HepG2 (cell line): ENCODE results near the gene LUZP1. TPM values are rescaled to one million over a fixed set of nuclear protein-coding genes. Genes with fewer than 3 reads are reported as not detected.

Experiments used
- ARNT ChIP-seq: fragments of 450-650 bp; IDR thresholded peaks from 2 replicates; pipeline ENCODE4 v1.6.1; 2017
- CEBPB ChIP-seq: IDR thresholded peaks from 2 replicates; pipeline ENCODE4 v1.6.1; 2011; ENCODE audit warnings: low read depth, low read length, improper control_type of control experiment, borderline replicate concordance
- MAFG ChIP-seq: sonication (generic); formaldehyde crosslinking; IDR thresholded peaks from 2 replicates; pipeline ENCODE4 v1.5.1; 2020; ENCODE audit warnings: mild to moderate bottlenecking, missing genetic modification reagents
- PPARG ChIP-seq: conservative IDR thresholded peaks from 2 replicates; pipeline ENCODE4 v1.6.1; 2016; ENCODE audit warnings: missing biosample characterization, missing genetic modification reagents
- PRMT3 ChIP-seq: sonication (generic); formaldehyde crosslinking; IDR thresholded peaks from 2 replicates; pipeline ENCODE4 v1.8.1; 2022; ENCODE audit warnings: low read depth, mild to moderate bottlenecking, moderate library complexity, missing genetic modification reagents, borderline replicate concordance
- RBAK ChIP-seq: sonication (generic); formaldehyde crosslinking; IDR thresholded peaks from 2 replicates; pipeline ENCODE4 v1.5.1; 2020; ENCODE audit warnings: mild to moderate bottlenecking, missing genetic modification reagents
- RBFOX2 ChIP-seq: fragments of 200-400 bp; formaldehyde crosslinking; IDR thresholded peaks from 2 replicates; pipeline ENCODE4 v1.6.1; 2017; ENCODE audit warnings: low read depth, mild to moderate bottlenecking, low read length
- SAFB2 ChIP-seq: sonication (generic); formaldehyde crosslinking; IDR thresholded peaks from 2 replicates; pipeline ENCODE4 v1.5.1; 2020; ENCODE audit warnings: missing genetic modification reagents, low read depth, mild to moderate bottlenecking, borderline replicate concordance
- U2AF1 ChIP-seq: fragments of 200-400 bp; formaldehyde crosslinking; optimal IDR thresholded peaks from 2 replicates; pipeline ENCODE3; 2017; ENCODE audit warnings: mild to moderate bottlenecking, low read depth, low read length
- ZEB1 ChIP-seq: IDR thresholded peaks from 2 replicates; pipeline ENCODE4 v1.6.1; 2012; ENCODE audit warnings: mild to moderate bottlenecking, low read depth, inconsistent platforms; ENCODE audit not compliant: insufficient replicate concordance
- ZFY ChIP-seq: sonication (generic); formaldehyde crosslinking; IDR thresholded peaks from 2 replicates; pipeline ENCODE4 v1.4.0; 2020; ENCODE audit warnings: missing genetic modification reagents
- ZNF337 ChIP-seq: sonication (generic); formaldehyde crosslinking; IDR thresholded peaks from 2 replicates; pipeline ENCODE4 v1.5.1; 2020; ENCODE audit warnings: missing genetic modification reagents, low read depth, mild to moderate bottlenecking, borderline replicate concordance
- ZNF446 ChIP-seq: sonication (generic); formaldehyde crosslinking; IDR thresholded peaks from 2 replicates; pipeline ENCODE4 v1.5.0; 2020; ENCODE audit warnings: mild to moderate bottlenecking, missing genetic modification reagents
- ZNF607 ChIP-seq: sonication (generic); formaldehyde crosslinking; IDR thresholded peaks from 2 replicates; pipeline ENCODE4 v1.5.1; 2020; ENCODE audit warnings: missing genetic modification reagents, mild to moderate bottlenecking, borderline replicate concordance
- ZNF713 ChIP-seq: sonication (generic); formaldehyde crosslinking; IDR thresholded peaks from 2 replicates; pipeline ENCODE4 v1.4.0; 2020; ENCODE audit warnings: mild to moderate bottlenecking, missing genetic modification reagents
- ZNF776 ChIP-seq: sonication (generic); formaldehyde crosslinking; IDR thresholded peaks from 2 replicates; pipeline ENCODE4 v1.4.0; 2020; ENCODE audit warnings: mild to moderate bottlenecking, missing genetic modification reagents
- polyA plus RNA-seq, 8 experiments: library from polyadenylated mRNA; depleted of rRNA in 3 of 8; stranded (reverse) in 7 of 8; unstranded in 1 of 8; fragments of >200 nt; fragmentation: Illumina TruSeq in 4 of 8; extraction: Trizol in 4 of 8; gene quantifications; 2 replicates each; pipeline versions ENCODE4 v1.2.1 to v1.2.3, GENCODE V29; 2011 to 2016; ENCODE audit warnings: low read depth in 4 of 8, missing spikeins in 1 of 8, mixed read lengths in 1 of 8; ENCODE audit not compliant: insufficient read depth in 1 of 8
- total RNA-seq, 5 experiments: library from RNA; depleted of rRNA; stranded (reverse); fragments of >200 nt; fragmentation: Illumina TruSeq; extraction: Trizol; gene quantifications; 2 replicates each; pipeline ENCODE4 v1.2.3, GENCODE V29; 2016; ENCODE audit warnings: low read depth in 1 of 5
- TF ChIP-seq, protein P1 (sequence below): sonication (generic); formaldehyde crosslinking; IDR thresholded peaks from 2 replicates; pipeline ENCODE4 v1.4.0; 2020; ENCODE audit warnings: missing genetic modification reagents, borderline replicate concordance
- TF ChIP-seq, protein P2 (sequence below): sonication (generic); formaldehyde crosslinking; IDR thresholded peaks from 2 replicates; pipeline ENCODE4 v1.4.0; 2020; ENCODE audit warnings: missing genetic modification reagents, mild to moderate bottlenecking, borderline replicate concordance
- TF ChIP-seq, protein P3 (sequence below): fragments of 450-650 bp; IDR thresholded peaks from 2 replicates; pipeline ENCODE4 v1.6.1; 2017; ENCODE audit warnings: mild to moderate bottlenecking

The LUZP1 gene
- total and polyA plus RNA-seq, 2 of the 13 experiments (the other 11 are each of a cell fraction or from before 2014, with no cell fraction given): 6.9 to 12.7 TPM

DNA sequence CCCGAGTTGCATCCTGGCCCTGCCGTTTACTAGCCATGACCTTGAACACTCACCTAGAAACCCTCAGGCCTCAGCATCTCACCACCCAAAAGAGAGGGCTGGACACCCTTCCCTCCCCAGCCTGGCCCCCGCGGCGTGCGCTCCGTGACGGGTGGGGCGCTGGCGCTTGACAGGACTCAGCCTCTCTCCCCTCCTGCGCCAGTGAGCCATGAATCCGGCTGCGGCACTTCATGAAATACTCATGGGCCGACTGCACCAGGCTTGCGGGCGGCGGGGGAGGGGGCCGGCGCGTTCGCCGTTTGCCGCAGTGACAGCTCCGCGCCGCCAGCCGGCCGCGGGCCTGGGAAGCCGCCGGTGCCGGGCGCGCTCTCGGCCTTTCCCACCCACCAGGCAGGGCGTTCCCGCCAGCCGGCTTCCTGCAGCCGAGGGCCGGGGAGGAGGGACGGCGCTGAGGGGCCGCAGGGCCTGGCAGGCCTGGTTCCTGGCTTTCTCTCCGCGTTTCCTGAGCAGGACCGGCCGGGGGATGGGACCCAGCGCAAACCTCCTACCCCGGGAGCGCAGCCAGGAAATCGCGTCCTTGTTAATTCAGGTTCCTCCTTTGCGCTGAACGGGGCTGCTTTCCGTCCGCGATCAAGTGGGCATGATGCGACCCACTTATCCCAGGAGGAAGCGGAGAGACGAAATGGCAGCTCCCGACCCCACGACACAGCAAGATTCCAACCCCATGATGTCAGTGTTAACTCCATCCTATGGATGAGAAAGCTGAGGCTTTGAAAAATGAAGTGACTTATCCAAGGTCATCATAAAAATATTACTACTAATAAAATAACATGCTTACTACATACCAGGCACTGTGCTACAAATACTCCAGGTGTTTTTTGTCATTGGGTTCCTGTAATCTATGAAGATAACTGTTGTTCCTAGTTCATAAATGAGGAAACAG is 9.1 kb upstream of the LUZP1 start (continued):
- TF ChIP-seq, protein P1, sequence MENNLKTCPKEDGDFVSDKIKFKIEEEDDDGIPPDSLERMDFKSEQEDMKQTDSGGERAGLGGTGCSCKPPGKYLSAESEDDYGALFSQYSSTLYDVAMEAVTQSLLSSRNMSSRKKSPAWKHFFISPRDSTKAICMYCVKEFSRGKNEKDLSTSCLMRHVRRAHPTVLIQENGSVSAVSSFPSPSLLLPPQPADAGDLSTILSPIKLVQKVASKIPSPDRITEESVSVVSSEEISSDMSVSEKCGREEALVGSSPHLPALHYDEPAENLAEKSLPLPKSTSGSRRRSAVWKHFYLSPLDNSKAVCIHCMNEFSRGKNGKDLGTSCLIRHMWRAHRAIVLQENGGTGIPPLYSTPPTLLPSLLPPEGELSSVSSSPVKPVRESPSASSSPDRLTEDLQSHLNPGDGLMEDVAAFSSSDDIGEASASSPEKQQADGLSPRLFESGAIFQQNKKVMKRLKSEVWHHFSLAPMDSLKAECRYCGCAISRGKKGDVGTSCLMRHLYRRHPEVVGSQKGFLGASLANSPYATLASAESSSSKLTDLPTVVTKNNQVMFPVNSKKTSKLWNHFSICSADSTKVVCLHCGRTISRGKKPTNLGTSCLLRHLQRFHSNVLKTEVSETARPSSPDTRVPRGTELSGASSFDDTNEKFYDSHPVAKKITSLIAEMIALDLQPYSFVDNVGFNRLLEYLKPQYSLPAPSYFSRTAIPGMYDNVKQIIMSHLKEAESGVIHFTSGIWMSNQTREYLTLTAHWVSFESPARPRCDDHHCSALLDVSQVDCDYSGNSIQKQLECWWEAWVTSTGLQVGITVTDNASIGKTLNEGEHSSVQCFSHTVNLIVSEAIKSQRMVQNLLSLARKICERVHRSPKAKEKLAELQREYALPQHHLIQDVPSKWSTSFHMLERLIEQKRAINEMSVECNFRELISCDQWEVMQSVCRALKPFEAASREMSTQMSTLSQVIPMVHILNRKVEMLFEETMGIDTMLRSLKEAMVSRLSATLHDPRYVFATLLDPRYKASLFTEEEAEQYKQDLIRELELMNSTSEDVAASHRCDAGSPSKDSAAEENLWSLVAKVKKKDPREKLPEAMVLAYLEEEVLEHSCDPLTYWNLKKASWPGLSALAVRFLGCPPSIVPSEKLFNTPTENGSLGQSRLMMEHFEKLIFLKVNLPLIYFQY: 0 out of 2 replicates have a peak, but pooled peaks have one; percentile 21
- TF ChIP-seq U2AF1 (no peak), ZEB1 (no peak), ZFY (CRISPR knock-in tag) (peak; percentile 81), ZNF446 (CRISPR knock-in tag) (peak; percentile 74; the same call in 1 of the 2 replicates), PRMT3 (CRISPR knock-in tag) (peak; percentile 43; the same call in 1 of the 2 replicates), ZNF337 (CRISPR knock-in tag) (no peak), CEBPB (no peak), RBAK (CRISPR knock-in tag) (no peak), ZNF713 (no peak), ZNF776 (CRISPR knock-in tag) (0 out of 2 replicates have a peak, but pooled peaks have one; percentile 66), ARNT (no peak), SAFB2 (CRISPR knock-in tag) (peak; percentile 45; the same call in 1 of the 2 replicates), RBFOX2 (0 out of 2 replicates have a peak, but pooled peaks have one; percentile 29), PPARG (CRISPR knock-in tag) (no peak), ZNF607 (CRISPR knock-in tag) (0 out of 2 replicates have a peak, but pooled peaks have one; percentile 23), MAFG (CRISPR knock-in tag) (no peak)
- TF ChIP-seq, protein P2, sequence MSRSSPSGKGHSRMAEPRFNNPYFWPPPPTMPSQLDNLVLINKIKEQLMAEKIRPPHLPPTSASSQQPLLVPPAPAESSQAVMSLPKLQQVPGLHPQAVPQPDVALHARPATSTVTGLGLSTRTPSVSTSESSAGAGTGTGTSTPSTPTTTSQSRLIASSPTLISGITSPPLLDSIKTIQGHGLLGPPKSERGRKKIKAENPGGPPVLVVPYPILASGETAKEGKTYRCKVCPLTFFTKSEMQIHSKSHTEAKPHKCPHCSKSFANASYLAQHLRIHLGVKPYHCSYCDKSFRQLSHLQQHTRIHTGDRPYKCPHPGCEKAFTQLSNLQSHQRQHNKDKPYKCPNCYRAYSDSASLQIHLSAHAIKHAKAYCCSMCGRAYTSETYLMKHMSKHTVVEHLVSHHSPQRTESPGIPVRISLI: no peak
- TF ChIP-seq, protein P3, sequence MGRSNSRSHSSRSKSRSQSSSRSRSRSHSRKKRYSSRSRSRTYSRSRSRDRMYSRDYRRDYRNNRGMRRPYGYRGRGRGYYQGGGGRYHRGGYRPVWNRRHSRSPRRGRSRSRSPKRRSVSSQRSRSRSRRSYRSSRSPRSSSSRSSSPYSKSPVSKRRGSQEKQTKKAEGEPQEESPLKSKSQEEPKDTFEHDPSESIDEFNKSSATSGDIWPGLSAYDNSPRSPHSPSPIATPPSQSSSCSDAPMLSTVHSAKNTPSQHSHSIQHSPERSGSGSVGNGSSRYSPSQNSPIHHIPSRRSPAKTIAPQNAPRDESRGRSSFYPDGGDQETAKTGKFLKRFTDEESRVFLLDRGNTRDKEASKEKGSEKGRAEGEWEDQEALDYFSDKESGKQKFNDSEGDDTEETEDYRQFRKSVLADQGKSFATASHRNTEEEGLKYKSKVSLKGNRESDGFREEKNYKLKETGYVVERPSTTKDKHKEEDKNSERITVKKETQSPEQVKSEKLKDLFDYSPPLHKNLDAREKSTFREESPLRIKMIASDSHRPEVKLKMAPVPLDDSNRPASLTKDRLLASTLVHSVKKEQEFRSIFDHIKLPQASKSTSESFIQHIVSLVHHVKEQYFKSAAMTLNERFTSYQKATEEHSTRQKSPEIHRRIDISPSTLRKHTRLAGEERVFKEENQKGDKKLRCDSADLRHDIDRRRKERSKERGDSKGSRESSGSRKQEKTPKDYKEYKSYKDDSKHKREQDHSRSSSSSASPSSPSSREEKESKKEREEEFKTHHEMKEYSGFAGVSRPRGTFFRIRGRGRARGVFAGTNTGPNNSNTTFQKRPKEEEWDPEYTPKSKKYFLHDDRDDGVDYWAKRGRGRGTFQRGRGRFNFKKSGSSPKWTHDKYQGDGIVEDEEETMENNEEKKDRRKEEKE: no peak
